HEK293 (cell line): ENCODE data around the gene METTL2B.

Experiments
- CTCF ChIA-PET: fragments of 350-600 bp; formaldehyde crosslinking; extraction: SDS; loops from one replicate; lab custom pipeline; 2021; ENCODE audit warnings: antibody characterized with exemption; lab: Yijun Ruan, JAX
- POLR2A ChIA-PET: fragments of 300-600 bp; formaldehyde crosslinking; extraction: SDS; loops from one replicate; lab custom pipeline; 2020; ENCODE audit warnings: antibody characterized with exemption, inconsistent platforms; lab: Yijun Ruan, JAX
- H3K27ac ChIP-seq: fragments of 200-500 bp; sonication (Bioruptor generic); 2 replicates; pipeline ENCODE4 v1.5.1; 2014; ENCODE audit warnings: low read depth, low read length, control low read depth, inconsistent platforms; ENCODE audit errors: extremely low read depth
- H3K36me3 ChIP-seq, 2 experiments: fragments of 200-500 bp in 1 of 2; sonication (Bioruptor generic) in 1 of 2; 1 replicate in 1 of 2; 2 replicates in 1 of 2; pipeline ENCODE4 v1.5.1; 2014 to 2017; ENCODE audit warnings: inconsistent platforms in 2 of 2, low read length in 2 of 2; ENCODE audit not compliant: control insufficient read depth in 2 of 2, insufficient read depth in 1 of 2
- H3K4me1 ChIP-seq: fragments of 200-500 bp; sonication (Bioruptor generic); 2 replicates; pipeline ENCODE4 v1.5.1; 2014; ENCODE audit warnings: mild to moderate bottlenecking, low read length, inconsistent platforms; ENCODE audit not compliant: control insufficient read depth, insufficient read depth
- H3K4me3 ChIP-seq: 2 replicates; pipeline ENCODE4 v1.5.1; 2011; ENCODE audit warnings: low read depth, mild to moderate bottlenecking, control low read depth, low read length, moderate library complexity
- H3K9me3 ChIP-seq: fragments of 200-500 bp; sonication (Bioruptor generic); 2 replicates; pipeline ENCODE4 v1.5.1; 2014; ENCODE audit warnings: low read depth, low read length, inconsistent platforms; ENCODE audit not compliant: control insufficient read depth, insufficient read depth
- ATF2 ChIP-seq: fragments of 450-650 bp; formaldehyde crosslinking; IDR thresholded peaks from 2 replicates; pipeline ENCODE4 v1.5.1; 2016; ENCODE audit warnings: missing biosample characterization, missing genetic modification characterization, low read depth
- KLF1 ChIP-seq: fragments of 450-650 bp; formaldehyde crosslinking; IDR thresholded peaks from 2 replicates; pipeline ENCODE4 v1.5.1; 2016; ENCODE audit warnings: missing biosample characterization, missing genetic modification characterization
- SP7 ChIP-seq: fragments of 450-650 bp; formaldehyde crosslinking; IDR thresholded peaks from 2 replicates; pipeline ENCODE4 v1.5.1; 2016; ENCODE audit warnings: missing biosample characterization, missing genetic modification characterization
- ZBTB49 ChIP-seq: fragments of 450-650 bp; formaldehyde crosslinking; IDR thresholded peaks from 2 replicates; pipeline ENCODE4 v1.5.1; 2016; ENCODE audit warnings: missing biosample characterization, missing genetic modification characterization, low read depth
- ZBTB7A ChIP-seq: fragments of 450-650 bp; formaldehyde crosslinking; IDR thresholded peaks from 2 replicates; pipeline ENCODE4 v1.5.1; 2016; ENCODE audit warnings: low read depth, missing biosample characterization, missing genetic modification characterization
- ZFP37 ChIP-seq: fragments of 450-650 bp; formaldehyde crosslinking; IDR thresholded peaks from 2 replicates; pipeline ENCODE4 v1.5.1; 2016; ENCODE audit warnings: missing biosample characterization, missing genetic modification characterization
- ZFP41 ChIP-seq: fragments of 450-650 bp; formaldehyde crosslinking; IDR thresholded peaks from 2 replicates; pipeline ENCODE4 v1.5.1; 2016; ENCODE audit warnings: missing biosample characterization, missing genetic modification characterization, borderline replicate concordance
- ZNF146 ChIP-seq: fragments of 450-650 bp; formaldehyde crosslinking; IDR thresholded peaks from 2 replicates; pipeline ENCODE4 v1.5.1; 2016; ENCODE audit warnings: missing biosample characterization, missing genetic modification characterization
- ZNF157 ChIP-seq: fragments of 450-650 bp; formaldehyde crosslinking; IDR thresholded peaks from 2 replicates; pipeline ENCODE4 v1.5.1; 2016; ENCODE audit warnings: missing biosample characterization, missing genetic modification characterization
- ZNF16 ChIP-seq: fragments of 450-650 bp; formaldehyde crosslinking; IDR thresholded peaks from 2 replicates; pipeline ENCODE4 v1.5.1; 2016; ENCODE audit warnings: low read depth, missing biosample characterization, missing genetic modification characterization
- ZNF175 ChIP-seq: fragments of 450-650 bp; formaldehyde crosslinking; IDR thresholded peaks from 2 replicates; pipeline ENCODE4 v1.5.1; 2016; ENCODE audit warnings: missing biosample characterization, missing genetic modification characterization
- ZNF202 ChIP-seq: fragments of 450-650 bp; formaldehyde crosslinking; IDR thresholded peaks from 2 replicates; pipeline ENCODE4 v1.5.1; 2016; ENCODE audit warnings: missing biosample characterization, missing genetic modification characterization, borderline replicate concordance
- ZNF274 ChIP-seq, 2 experiments: fragments of 200-500 bp in 1 of 2; fragments of 450-650 bp in 1 of 2; sonication (Bioruptor generic) in 1 of 2; formaldehyde crosslinking in 1 of 2; IDR thresholded peaks; 2 replicates each; pipeline versions ENCODE4 v1.5.1 to v1.6.1; 2014 to 2016; ENCODE audit warnings: borderline replicate concordance in 1 of 2, inconsistent platforms in 1 of 2, low read length in 1 of 2, missing biosample characterization in 1 of 2, missing genetic modification characterization in 1 of 2
- ZNF302 ChIP-seq: fragments of 450-650 bp; formaldehyde crosslinking; IDR thresholded peaks from 2 replicates; pipeline ENCODE4 v1.5.1; 2016; ENCODE audit warnings: missing biosample characterization, missing genetic modification characterization, low read depth
- ZNF324 ChIP-seq: fragments of 450-650 bp; formaldehyde crosslinking; IDR thresholded peaks from 2 replicates; pipeline ENCODE4 v1.5.1; 2016; ENCODE audit warnings: missing biosample characterization, missing genetic modification characterization
- ZNF426 ChIP-seq: fragments of 450-650 bp; formaldehyde crosslinking; IDR thresholded peaks from 2 replicates; pipeline ENCODE4 v1.5.1; 2017; ENCODE audit warnings: missing biosample characterization, missing genetic modification characterization, mild to moderate bottlenecking, inconsistent platforms, moderate library complexity
- ZNF558 ChIP-seq: fragments of 450-650 bp; formaldehyde crosslinking; IDR thresholded peaks from 2 replicates; pipeline ENCODE4 v1.5.1; 2016; ENCODE audit warnings: missing biosample characterization, missing genetic modification characterization
- ZNF560 ChIP-seq: fragments of 450-650 bp; formaldehyde crosslinking; IDR thresholded peaks from 2 replicates; pipeline ENCODE4 v1.5.1; 2017; ENCODE audit warnings: missing biosample characterization, missing genetic modification characterization, borderline replicate concordance
- ZNF621 ChIP-seq: fragments of 450-650 bp; formaldehyde crosslinking; IDR thresholded peaks from 2 replicates; pipeline ENCODE4 v1.5.1; 2017; ENCODE audit warnings: missing biosample characterization, missing genetic modification characterization
- ZNF629 ChIP-seq: fragments of 450-650 bp; formaldehyde crosslinking; IDR thresholded peaks from 2 replicates; pipeline ENCODE4 v1.5.1; 2017; ENCODE audit warnings: missing biosample characterization, missing genetic modification characterization
- ZNF645 ChIP-seq: fragments of 450-650 bp; formaldehyde crosslinking; IDR thresholded peaks from 2 replicates; pipeline ENCODE4; 2016; ENCODE audit warnings: missing biosample characterization, missing genetic modification characterization
- ZNF776 ChIP-seq: fragments of 450-650 bp; formaldehyde crosslinking; IDR thresholded peaks from 2 replicates; pipeline ENCODE4 v1.5.0; 2017; ENCODE audit warnings: missing biosample characterization, missing genetic modification characterization, borderline replicate concordance
- ZSCAN16 ChIP-seq: fragments of 450-650 bp; formaldehyde crosslinking; IDR thresholded peaks from 2 replicates; pipeline ENCODE4 v1.5.1; 2016; ENCODE audit warnings: missing biosample characterization, missing genetic modification characterization
- ZSCAN30 ChIP-seq: fragments of 450-650 bp; IDR thresholded peaks from 2 replicates; pipeline ENCODE4 v1.5.1; 2018; ENCODE audit warnings: missing biosample characterization, mild to moderate bottlenecking, missing genetic modification characterization, moderate library complexity
- TF ChIP-seq, protein P1 (sequence below): fragments of 450-650 bp; formaldehyde crosslinking; conservative IDR thresholded peaks from 2 replicates; pipeline ENCODE4 v1.5.1; 2016; ENCODE audit warnings: low read depth, missing biosample characterization, missing genetic modification characterization

The METTL2B gene

DNA sequence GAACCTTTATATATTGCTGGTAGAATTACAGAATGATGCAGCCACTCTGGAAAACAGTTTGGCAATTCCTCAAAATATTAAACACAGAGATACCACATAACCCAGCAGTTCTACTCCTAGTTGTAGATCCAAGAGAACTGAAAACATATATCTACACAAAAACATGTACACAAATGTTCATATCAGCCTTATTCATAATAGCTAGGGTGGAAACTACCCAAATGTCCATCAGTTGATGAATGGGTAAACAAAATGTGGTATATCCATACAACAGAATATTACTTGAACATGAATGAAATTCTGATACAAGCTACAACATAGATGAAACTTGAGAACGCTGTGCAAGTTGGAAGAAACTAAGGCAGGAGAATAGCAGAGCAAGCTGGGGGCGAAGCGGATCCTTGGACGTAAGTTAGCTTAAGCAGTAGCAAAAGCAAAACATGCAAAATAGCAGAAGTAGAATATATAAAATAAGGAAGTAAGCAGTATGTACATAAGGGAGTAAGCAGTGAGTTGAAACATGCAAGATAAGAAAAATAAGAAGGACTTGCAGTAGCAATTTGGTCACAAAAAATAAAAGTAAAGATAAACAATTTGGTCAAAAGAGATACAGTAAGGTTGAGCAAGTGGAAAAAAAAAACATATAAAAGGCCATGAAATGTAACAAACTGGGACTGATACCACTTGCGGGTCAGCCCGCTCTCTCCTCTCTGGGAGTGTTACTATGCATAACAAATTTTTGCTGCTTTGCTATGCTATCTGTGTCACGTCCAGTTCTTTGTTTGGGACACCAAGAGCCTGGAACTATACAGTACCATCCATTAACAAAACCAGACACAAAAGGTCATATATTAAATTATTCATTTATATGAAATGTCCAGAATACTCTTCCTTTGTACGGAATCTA, 38.9 kb upstream of the METTL2B start:
- TF ChIP-seq ZNF426 (tag by site-specific recombination) (no peak), ZBTB49 (tag by site-specific recombination) (no peak), ZNF202 (tag by site-specific recombination) (no peak), ZNF157 (tag by site-specific recombination) (no peak), ZNF621 (tag by site-specific recombination) (no peak), ZFP37 (tag by site-specific recombination) (no peak), SP7 (tag by site-specific recombination) (no peak), ZNF560 (tag by site-specific recombination) (no peak)
- TF ChIP-seq, protein P1, sequence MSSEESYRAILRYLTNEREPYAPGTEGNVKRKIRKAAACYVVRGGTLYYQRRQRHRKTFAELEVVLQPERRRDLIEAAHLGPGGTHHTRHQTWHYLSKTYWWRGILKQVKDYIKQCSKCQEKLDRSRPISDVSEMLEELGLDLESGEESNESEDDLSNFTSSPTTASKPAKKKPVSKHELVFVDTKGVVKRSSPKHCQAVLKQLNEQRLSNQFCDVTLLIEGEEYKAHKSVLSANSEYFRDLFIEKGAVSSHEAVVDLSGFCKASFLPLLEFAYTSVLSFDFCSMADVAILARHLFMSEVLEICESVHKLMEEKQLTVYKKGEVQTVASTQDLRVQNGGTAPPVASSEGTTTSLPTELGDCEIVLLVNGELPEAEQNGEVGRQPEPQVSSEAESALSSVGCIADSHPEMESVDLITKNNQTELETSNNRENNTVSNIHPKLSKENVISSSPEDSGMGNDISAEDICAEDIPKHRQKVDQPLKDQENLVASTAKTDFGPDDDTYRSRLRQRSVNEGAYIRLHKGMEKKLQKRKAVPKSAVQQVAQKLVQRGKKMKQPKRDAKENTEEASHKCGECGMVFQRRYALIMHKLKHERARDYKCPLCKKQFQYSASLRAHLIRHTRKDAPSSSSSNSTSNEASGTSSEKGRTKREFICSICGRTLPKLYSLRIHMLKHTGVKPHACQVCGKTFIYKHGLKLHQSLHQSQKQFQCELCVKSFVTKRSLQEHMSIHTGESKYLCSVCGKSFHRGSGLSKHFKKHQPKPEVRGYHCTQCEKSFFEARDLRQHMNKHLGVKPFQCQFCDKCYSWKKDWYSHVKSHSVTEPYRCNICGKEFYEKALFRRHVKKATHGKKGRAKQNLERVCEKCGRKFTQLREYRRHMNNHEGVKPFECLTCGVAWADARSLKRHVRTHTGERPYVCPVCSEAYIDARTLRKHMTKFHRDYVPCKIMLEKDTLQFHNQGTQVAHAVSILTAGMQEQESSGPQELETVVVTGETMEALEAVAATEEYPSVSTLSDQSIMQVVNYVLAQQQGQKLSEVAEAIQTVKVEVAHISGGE (tag by site-specific recombination): no peak
- POLR2A ChIA-PET: interaction anchor here (0.6 kb wide), 1 partner anchor 244 kb away, joined by 3 read pairs; no protein-coding TSS in a partner anchor
- H3K36me3 ChIP-seq: no peaks in the 10 kb centered on the region
- H3K27ac ChIP-seq: no peak overlapping the region
- H3K4me3 ChIP-seq: no peak overlapping the region
- CTCF ChIA-PET: interaction anchor here (0.9 to 2.4 kb wide), 3 partner anchors 10 to 90 kb away, joined by 3 to 11 read pairs (median 8); no protein-coding TSS in a partner anchor
- H3K9me3 ChIP-seq: no peaks in the 10 kb centered on the region
- no peaks in the 10 kb centered on the region for H3K4me1 ChIP-seq

DNA sequence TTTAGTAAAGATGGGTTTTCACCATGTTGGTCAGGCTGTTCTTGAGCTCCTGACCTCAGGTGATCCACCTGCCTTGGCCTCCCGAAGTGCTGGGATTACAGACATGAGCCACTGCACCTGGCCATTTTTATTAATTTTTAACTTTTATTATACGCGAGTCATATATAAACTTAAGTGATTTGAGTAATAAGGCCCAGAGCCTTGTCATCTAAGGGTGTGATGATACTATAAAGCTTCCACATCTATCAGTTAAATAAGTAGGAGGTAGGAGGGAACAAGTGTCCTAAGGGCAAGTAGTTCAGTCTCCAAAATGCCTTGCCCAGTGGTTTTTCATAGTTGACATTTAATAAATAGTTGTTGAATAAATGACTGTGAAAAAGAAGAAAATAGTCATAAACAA, 34.2 kb upstream of the METTL2B start:
- Histone ChIP-seq H3K4me1 (no peaks in the 10 kb centered on the region), H3K4me3 (no peak overlapping the region), H3K27ac (no peak overlapping the region)
- no peak for TF ChIP-seq ZNF324 (tag by site-specific recombination)
- TF ChIP-seq ZNF302: no peak
- no peak for TF ChIP-seq KLF1 (tag by site-specific recombination)
- TF ChIP-seq ZNF629 (tag by site-specific recombination): no peak
- no peak for TF ChIP-seq ZSCAN30
- no peak for TF ChIP-seq ZNF645
- no peak for TF ChIP-seq ZNF558 (tag by site-specific recombination)
- TF ChIP-seq ZNF776: no peak
- TF ChIP-seq ZNF146: no peak
- no peak for TF ChIP-seq ZFP41 (tag by site-specific recombination)
- no peak for TF ChIP-seq SP7 (tag by site-specific recombination)
- TF ChIP-seq ZNF274 (IDR thresholded peaks at IDR 0.05; ENCODE audit: low read length): no peak
- no peak for TF ChIP-seq ZNF274 (tag by site-specific recombination; IDR thresholded peaks at IDR 0.05; ENCODE audit: borderline replicate concordance)
- no peak for TF ChIP-seq ATF2 (tag by site-specific recombination)
- no peak for TF ChIP-seq ZNF16 (tag by site-specific recombination)
- no peak for TF ChIP-seq ZNF175 (tag by site-specific recombination)
- TF ChIP-seq ZSCAN16 (tag by site-specific recombination): no peak
- no peak for TF ChIP-seq ZNF426 (tag by site-specific recombination)
- no peak for TF ChIP-seq ZBTB7A
- TF ChIP-seq, all 188 proteins: peak for 0
- no peaks in the 10 kb centered on the region for H3K36me3 ChIP-seq
- CTCF ChIA-PET: interaction anchor here (0.9 to 3.4 kb wide), 2 partner anchors 16 to 17 kb away, joined by 3 to 27 read pairs; no protein-coding TSS in a partner anchor
- POLR2A ChIA-PET: no interaction called here
- no peaks in the 10 kb centered on the region for H3K9me3 ChIP-seq
